ENCODE data around the gene NPL.

Gene NPL

GRCh38 chr1:182802006-182802803 is 12.6 kb downstream of the NPL start:
- TF ChIP-seq CTCF (IDR thresholded peaks at IDR 0.05; ENCODE audit: insufficient read depth, missing control alignments) = no peak
- FAIRE-seq = no peak
- DNase-seq (ENCODE audit: insufficient read length, low spot score) = no peak

- FAIRE-seq = no peak
- no peak for DNase-seq (ENCODE audit: insufficient read length, low spot score)
- TF ChIP-seq CTCF (IDR thresholded peaks at IDR 0.05; ENCODE audit: insufficient read depth, missing control alignments) = no peak
Observed at GRCh38 chr1:182803846-182804245, 14.3 kb downstream of the NPL start.

GRCh38 chr1:182806015-182806678 is 16.6 kb downstream of the NPL start:
- no peak for FAIRE-seq
- DNase-seq (ENCODE audit: insufficient read length, low spot score) = no peak
- peak; percentile 34 for TF ChIP-seq CTCF (IDR thresholded peaks at IDR 0.05; ENCODE audit: insufficient read depth, missing control alignments)

GRCh38 chr1:182807907-182808306 is 18.3 kb downstream of the NPL start:
- no peak for DNase-seq (ENCODE audit: insufficient read length, low spot score)
- TF ChIP-seq CTCF (IDR thresholded peaks at IDR 0.05; ENCODE audit: insufficient read depth, missing control alignments) = no peak
- no peak for FAIRE-seq

- FAIRE-seq = no peak
- TF ChIP-seq CTCF (IDR thresholded peaks at IDR 0.05; ENCODE audit: insufficient read depth, missing control alignments) = no peak
Observed at GRCh38 chr1:182809414-182809957, 19.9 kb downstream of the NPL start.

GRCh38 chr1:182811975-182812722 is 22.6 kb downstream of the NPL start:
- TF ChIP-seq CTCF (IDR thresholded peaks at IDR 0.05; ENCODE audit: insufficient read depth, missing control alignments) = peak; percentile 27
- no peak for DNase-seq (ENCODE audit: insufficient read length, low spot score)
- FAIRE-seq = peak; percentile 93

More at GRCh38 chr1:182809414-182809957, 19.9 kb downstream of the NPL start:
- no peak for DNase-seq (ENCODE audit: insufficient read length, low spot score)

Measured in D721Med (cell line).